Measurements from ENCODE around the gene ARPC3. TPM values are rescaled to one million over a fixed set of nuclear protein-coding genes. Genes with fewer than 3 reads are reported as not detected.

The ARPC3 gene
- total RNA-seq, 1 experiment from 2014 or later: 188 TPM

- WGBS (ENCODE audit: extremely low coverage, insufficient read length, low lambda C conversion rate): no CpG with 5 or more reads among the region's 3 CpGs
Observed at GRCh38 chr12:110424237-110424636, 25.9 kb downstream of the ARPC3 start.

More at GRCh38 chr12:110424237-110424636, 25.9 kb downstream of the ARPC3 start:
- Histone ChIP-seq H3T11ph (ENCODE audit: low read length) (no peak overlapping the region), H3K56ac (ENCODE audit: insufficient read length, low read depth, low read length) (no peak overlapping the region), H3K27me3 (ENCODE audit: insufficient read depth, low read length) (no peaks in the 10 kb centered on the region), H4K20me1 (ENCODE audit: control insufficient read depth, insufficient read depth, insufficient read length) (no peaks in the 10 kb centered on the region), H2BK20ac (ENCODE audit: low read depth, low read length, poor library complexity, severe bottlenecking) (no peak overlapping the region), H2BK5ac (ENCODE audit: insufficient read length, low read length) (no peak overlapping the region), H2AK5ac (ENCODE audit: insufficient read length, low read length) (no peak overlapping the region), H4K91ac (ENCODE audit: insufficient read length, low read depth, low read length) (no peak overlapping the region), H2BK15ac (ENCODE audit: low read depth, low read length) (no peak overlapping the region), H3K4me1 (ENCODE audit: insufficient read depth, low read length) (peaks cover 6% of the 10 kb centered on the region; the same call in 1 of the 2 replicates), H3K4me2 (ENCODE audit: insufficient read depth, insufficient read length, low read length) (no peak overlapping the region), H3K79me1 (ENCODE audit: insufficient read depth, low read depth, low read length, poor library complexity, severe bottlenecking) (no peaks in the 10 kb centered on the region), H3K18ac (ENCODE audit: insufficient read length, low read depth, low read length) (no peak overlapping the region), H2AFZ (ENCODE audit: low read length) (no peak overlapping the region), H3K23ac (ENCODE audit: insufficient read length, low read depth, low read length) (no peak overlapping the region), H4K8ac (replicated peaks; ENCODE audit: insufficient read length, low read depth, low read length) (no peak overlapping the region), H3K9me3 (ENCODE audit: control insufficient read depth, low read depth, low read length) (no peaks in the 10 kb centered on the region), H3K23me2 (ENCODE audit: insufficient read length, low read depth, low read length, poor library complexity, severe bottlenecking) (no peaks in the 10 kb centered on the region), H4K5ac (ENCODE audit: insufficient read length, low read depth, low read length) (no peak overlapping the region), H3K4ac (ENCODE audit: low read depth, low read length) (no peak overlapping the region), H2BK120ac (ENCODE audit: low read depth, low read length, poor library complexity, severe bottlenecking) (no peak overlapping the region), H3K9ac (ENCODE audit: extremely low read depth, insufficient read length, low read length) (no peak overlapping the region), H3K14ac (ENCODE audit: insufficient read depth, low read length) (no peak overlapping the region), H3K27ac (ENCODE audit: insufficient read length, low read depth, low read length) (no peak overlapping the region), H2BK12ac (ENCODE audit: insufficient read length, low read depth, low read length) (no peak overlapping the region), H3K79me2 (ENCODE audit: insufficient read depth, low read length) (no peaks in the 10 kb centered on the region)
- Mint-ChIP-seq H3K4me1 (peaks cover 6 to 14% of the 10 kb centered on the region in 2 experiments), H3K27me3 (ENCODE audit: low read depth) (no peaks in the 10 kb centered on the region), H3K27ac (no peak overlapping the region), H3K36me3 (ENCODE audit: insufficient read depth in 1 of 3, low read depth in 3 of 3) (no peaks in the 10 kb centered on the region), H3K4me3 (no peak overlapping the region), H3K9me3 (no peaks in the 10 kb centered on the region)
- peak; percentile 51 for DNase-seq
- TF ChIP-seq, protein P1, sequence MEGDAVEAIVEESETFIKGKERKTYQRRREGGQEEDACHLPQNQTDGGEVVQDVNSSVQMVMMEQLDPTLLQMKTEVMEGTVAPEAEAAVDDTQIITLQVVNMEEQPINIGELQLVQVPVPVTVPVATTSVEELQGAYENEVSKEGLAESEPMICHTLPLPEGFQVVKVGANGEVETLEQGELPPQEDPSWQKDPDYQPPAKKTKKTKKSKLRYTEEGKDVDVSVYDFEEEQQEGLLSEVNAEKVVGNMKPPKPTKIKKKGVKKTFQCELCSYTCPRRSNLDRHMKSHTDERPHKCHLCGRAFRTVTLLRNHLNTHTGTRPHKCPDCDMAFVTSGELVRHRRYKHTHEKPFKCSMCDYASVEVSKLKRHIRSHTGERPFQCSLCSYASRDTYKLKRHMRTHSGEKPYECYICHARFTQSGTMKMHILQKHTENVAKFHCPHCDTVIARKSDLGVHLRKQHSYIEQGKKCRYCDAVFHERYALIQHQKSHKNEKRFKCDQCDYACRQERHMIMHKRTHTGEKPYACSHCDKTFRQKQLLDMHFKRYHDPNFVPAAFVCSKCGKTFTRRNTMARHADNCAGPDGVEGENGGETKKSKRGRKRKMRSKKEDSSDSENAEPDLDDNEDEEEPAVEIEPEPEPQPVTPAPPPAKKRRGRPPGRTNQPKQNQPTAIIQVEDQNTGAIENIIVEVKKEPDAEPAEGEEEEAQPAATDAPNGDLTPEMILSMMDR (conservative IDR thresholded peaks at IDR 0.05): no peak
